Neutrophil (primary cell): ENCODE data around the gene IRF5.

ENCODE experiments used
- H3K27ac ChIP-seq: fragments of 200-600 bp; sonication (generic); 2 replicates; pipeline ENCODE4 v1.5.1; 2016; ENCODE audit warnings: mild to moderate bottlenecking, moderate library complexity
- H3K27me3 ChIP-seq: fragments of 200-600 bp; sonication (generic); 2 replicates; pipeline ENCODE4 v1.6.0; 2016; ENCODE audit warnings: mild to moderate bottlenecking
- H3K36me3 ChIP-seq: fragments of 200-600 bp; sonication (generic); 2 replicates; pipeline ENCODE4 v1.5.1; 2017
- H3K4me1 ChIP-seq, 2 experiments: fragments of 200-600 bp in 1 of 2; sonication (generic) in 1 of 2; 1 replicate in 1 of 2; 2 replicates in 1 of 2; pipeline versions ENCODE4 v1.5.1 to v1.6.1; 2013 to 2016; ENCODE audit warnings: low read depth in 1 of 2, low read length in 1 of 2, mild to moderate bottlenecking in 1 of 2, moderate library complexity in 1 of 2; ENCODE audit not compliant: control insufficient read depth in 1 of 2, insufficient read depth in 1 of 2
- H3K4me3 ChIP-seq, 2 experiments: fragments of 200-600 bp in 1 of 2; sonication (generic) in 1 of 2; 1 replicate in 1 of 2; 2 replicates in 1 of 2; pipeline ENCODE4 v1.5.1; 2013 to 2016; ENCODE audit warnings: low read depth in 1 of 2, low read length in 1 of 2, mild to moderate bottlenecking in 1 of 2, moderate library complexity in 1 of 2
- H3K9me3 ChIP-seq: fragments of 200-600 bp; sonication (generic); 2 replicates; pipeline ENCODE4 v1.5.1; 2016
- TF ChIP-seq, protein P1 (sequence below): fragments of 200-600 bp; sonication (generic); IDR thresholded peaks from 2 replicates; pipeline ENCODE4 v1.5.1; 2016; ENCODE audit warnings: antibody characterized with exemption

Gene IRF5

DNA sequence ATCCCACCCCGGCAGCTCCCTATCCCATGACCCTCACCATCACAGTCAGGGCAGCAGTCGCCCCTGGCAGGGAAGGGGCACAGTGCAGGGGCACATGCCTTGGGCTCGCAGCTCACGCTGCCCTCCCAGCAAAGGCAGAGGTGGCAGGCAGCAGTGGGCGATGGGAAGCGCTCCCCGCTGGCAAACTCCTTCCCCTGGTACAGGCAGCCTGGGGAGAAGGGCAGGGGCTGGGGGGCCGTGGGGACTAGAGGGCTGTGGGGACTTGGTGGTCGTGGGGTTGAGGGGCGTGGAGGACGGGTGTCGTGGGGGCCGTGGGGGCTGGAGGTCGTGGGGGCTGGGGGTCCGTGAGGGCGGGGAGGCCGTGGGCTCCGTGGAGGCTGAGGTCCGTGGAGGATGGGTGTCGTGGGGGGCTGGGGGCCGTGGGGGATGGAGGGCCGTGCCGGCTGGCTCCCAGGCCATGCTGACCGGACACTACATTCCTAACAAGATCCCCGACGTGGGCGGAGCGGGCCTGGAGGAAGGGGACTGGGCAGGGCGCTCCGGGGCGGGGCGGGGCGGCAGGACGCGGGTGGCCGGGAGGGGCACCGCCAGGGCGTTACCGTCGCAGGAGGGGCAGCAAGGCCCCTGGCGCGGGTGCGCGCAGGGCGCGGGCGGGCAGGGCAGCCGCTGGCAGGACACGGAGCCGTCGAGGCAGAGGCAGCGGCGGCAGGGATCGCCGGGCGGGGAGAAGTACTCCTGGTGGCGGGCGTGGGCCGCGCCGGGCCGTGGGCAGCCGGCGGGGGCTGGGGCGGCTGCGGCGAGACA, 47.2 kb upstream of the IRF5 start:
- Histone ChIP-seq H3K4me3 (no peak overlapping the region), H3K9me3 (no peaks in the 10 kb centered on the region), H3K27ac (no peak overlapping the region), H3K27me3 (peaks cover 76% of the 10 kb centered on the region), H3K36me3 (no peaks in the 10 kb centered on the region), H3K4me1 (peaks cover 0 to 6% of the 10 kb centered on the region in 2 experiments)
- TF ChIP-seq, protein P1, sequence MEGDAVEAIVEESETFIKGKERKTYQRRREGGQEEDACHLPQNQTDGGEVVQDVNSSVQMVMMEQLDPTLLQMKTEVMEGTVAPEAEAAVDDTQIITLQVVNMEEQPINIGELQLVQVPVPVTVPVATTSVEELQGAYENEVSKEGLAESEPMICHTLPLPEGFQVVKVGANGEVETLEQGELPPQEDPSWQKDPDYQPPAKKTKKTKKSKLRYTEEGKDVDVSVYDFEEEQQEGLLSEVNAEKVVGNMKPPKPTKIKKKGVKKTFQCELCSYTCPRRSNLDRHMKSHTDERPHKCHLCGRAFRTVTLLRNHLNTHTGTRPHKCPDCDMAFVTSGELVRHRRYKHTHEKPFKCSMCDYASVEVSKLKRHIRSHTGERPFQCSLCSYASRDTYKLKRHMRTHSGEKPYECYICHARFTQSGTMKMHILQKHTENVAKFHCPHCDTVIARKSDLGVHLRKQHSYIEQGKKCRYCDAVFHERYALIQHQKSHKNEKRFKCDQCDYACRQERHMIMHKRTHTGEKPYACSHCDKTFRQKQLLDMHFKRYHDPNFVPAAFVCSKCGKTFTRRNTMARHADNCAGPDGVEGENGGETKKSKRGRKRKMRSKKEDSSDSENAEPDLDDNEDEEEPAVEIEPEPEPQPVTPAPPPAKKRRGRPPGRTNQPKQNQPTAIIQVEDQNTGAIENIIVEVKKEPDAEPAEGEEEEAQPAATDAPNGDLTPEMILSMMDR: no peak

DNA sequence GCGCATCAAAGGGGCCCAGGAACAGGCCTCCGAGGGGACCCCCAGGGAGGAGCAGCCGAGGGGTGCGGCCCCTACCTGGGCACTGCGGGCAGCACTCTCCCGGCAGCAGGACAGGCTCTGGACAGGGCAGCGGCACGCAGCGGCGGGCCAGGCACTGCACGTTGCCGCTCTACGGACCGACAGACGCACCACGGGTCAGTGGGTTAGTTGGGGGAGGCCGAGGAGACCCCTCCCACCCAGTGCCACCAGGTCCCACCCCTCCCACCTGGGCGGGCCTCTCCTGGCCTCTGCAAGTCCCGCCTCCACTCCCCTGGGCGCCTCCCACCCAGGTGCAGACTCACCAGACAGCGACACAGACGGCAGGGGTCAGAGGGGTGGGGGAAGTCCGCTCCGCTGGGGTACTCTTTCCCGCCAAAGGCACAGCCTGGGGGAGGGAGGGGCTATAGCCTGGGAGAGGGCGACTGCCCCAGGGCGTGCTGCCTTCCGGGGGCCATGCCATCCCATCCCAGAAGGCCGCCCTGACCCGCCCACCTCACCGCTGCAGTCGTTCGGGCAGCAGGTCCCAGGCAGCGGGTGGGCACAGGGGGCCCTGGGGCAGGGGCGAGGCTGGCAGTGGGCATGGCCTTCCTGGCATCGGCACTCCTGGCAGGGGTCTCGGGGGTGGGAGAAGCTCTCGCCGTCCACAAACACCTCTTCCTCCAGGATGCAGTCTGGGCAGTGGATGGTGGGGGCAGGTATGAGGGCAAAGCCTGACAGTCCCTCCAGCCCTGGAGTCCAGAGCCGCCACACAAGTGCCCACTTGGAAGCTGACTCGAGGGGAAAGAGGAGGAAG, 46.4 kb upstream of the IRF5 start:
- H3K4me3 ChIP-seq: no peak overlapping the region
- peaks cover 69% of the 10 kb centered on the region for H3K27me3 ChIP-seq
- H3K27ac ChIP-seq: no peak overlapping the region
- H3K36me3 ChIP-seq: no peaks in the 10 kb centered on the region
- TF ChIP-seq, protein P1: no peak
- H3K9me3 ChIP-seq: no peaks in the 10 kb centered on the region
- H3K4me1 ChIP-seq: peaks cover 0 to 6% of the 10 kb centered on the region in 2 experiments

DNA sequence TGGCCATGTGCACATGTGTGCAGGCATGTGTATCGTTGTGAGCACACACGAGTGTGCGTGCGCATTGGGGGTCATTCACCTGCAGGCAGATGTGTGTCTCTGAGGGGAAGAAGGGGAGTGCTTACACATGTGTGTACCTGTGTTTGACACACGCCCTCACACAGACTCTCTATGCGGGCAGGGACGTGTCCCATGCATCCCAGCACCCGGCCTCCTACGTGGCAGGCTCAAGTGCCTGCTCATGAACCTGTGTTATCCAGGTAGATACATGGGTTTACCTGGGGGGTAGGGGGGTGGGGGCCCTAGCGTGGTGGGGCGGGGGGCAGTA, 45.8 kb upstream of the IRF5 start:
- Histone ChIP-seq H3K27ac (no peak overlapping the region), H3K4me1 (peaks cover 0 to 6% of the 10 kb centered on the region in 2 experiments), H3K4me3 (no peak overlapping the region), H3K27me3 (peaks cover 64% of the 10 kb centered on the region), H3K36me3 (no peaks in the 10 kb centered on the region), H3K9me3 (no peaks in the 10 kb centered on the region)
- TF ChIP-seq, protein P1: no peak

DNA sequence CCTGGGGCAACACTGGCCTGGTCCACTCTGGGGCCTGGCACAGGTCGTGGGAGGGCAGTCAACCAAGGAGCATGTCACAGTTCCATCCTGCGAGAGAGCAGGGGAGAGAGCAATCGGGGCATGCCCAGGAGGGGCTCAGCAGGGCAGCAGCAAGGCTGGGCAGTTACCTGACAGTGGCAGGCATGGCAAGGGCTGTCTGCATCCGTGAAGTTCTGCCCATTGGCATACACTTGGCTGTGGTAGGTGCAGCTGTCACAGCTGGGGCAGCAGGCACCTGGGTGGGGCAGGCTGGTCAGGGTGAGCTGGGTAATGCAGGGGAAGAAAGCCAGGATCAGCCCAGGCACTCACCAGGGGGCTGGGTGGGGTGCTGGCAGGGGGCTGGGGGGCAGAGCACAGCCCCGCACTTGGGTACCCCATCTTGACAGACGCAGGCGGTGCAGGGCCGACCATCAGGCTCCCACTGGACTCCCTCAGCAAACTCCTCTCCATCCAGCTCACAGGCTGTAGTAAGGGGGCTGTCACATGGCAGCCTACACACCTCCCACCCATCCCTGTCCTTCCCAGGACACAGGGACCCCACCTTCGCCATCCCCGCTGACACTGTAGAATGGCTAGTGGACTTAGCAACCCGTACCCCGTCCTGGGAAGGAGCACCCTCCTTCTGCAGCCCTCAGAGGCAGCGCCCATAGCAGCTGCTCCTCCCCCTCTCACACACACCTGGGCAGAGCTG, 45.0 kb upstream of the IRF5 start:
- Histone ChIP-seq H3K9me3 (no peaks in the 10 kb centered on the region), H3K4me3 (no peak overlapping the region), H3K27me3 (peaks cover 56% of the 10 kb centered on the region), H3K4me1 (peaks cover 0 to 6% of the 10 kb centered on the region in 2 experiments), H3K27ac (no peak overlapping the region), H3K36me3 (no peaks in the 10 kb centered on the region)
- TF ChIP-seq, protein P1: no peak

DNA sequence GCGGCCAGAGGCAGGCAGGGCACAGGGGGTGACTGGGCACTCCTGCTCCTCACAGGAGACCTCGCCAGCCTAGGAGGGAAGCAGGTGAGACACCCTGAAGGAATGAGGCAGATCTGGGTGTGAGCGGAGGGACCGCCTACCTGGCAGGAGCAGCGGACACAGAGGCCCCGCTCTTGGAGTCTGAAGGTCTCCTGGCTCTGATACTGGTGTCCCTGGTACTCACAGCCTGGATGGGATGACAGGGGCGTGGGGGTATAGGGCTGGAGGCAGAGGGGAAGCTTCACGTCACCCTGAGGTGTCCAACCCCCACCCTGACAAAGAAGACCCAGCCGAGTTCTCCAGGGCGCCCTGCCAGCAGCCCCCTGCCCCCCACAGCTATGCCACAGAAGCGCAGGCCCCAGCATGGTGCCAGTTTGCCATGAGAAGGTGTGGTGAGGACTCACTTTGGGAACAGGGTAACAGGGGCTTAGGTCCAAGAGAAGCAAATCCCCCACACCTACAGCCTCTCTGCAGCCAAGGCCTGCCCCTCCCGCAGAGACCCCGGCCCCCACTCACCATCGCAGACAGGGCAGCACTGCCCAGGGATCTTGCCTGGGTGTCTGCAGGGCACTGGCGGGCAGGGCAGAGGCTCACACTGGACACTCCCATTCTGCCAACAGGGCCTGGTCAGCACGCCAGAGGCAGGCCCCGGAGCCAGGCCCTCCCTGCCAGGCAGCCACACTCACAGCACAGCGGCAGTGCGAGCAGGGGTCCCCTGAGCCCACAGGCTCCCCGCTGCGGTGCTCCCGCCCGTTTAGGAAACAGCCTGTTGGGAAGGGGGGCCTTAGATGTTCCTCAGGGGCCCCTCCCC, 44.3 kb upstream of the IRF5 start:
- TF ChIP-seq, protein P1: no peak
- Histone ChIP-seq H3K4me1 (peaks cover 0 to 6% of the 10 kb centered on the region in 2 experiments), H3K27ac (no peak overlapping the region), H3K27me3 (peaks cover 48% of the 10 kb centered on the region), H3K36me3 (no peaks in the 10 kb centered on the region), H3K9me3 (no peaks in the 10 kb centered on the region), H3K4me3 (no peak overlapping the region)
